Central memory CD4-positive, alpha-beta T cell (primary cell): Measurements from ENCODE around the gene SLC2A10.

Experiments used
- DNase-seq: peaks from one replicate; pipeline ENCODE4 v3.0.0; 2022

The SLC2A10 gene

GRCh38 chr20:46682063-46682821 lies 27.2 kb upstream of the SLC2A10 start:
- no peak for DNase-seq

- no peak for DNase-seq
Observed at GRCh38 chr20:46683011-46683667, 26.3 kb upstream of the SLC2A10 start.

GRCh38 chr20:46683668-46683938 lies 25.8 kb upstream of the SLC2A10 start:
- no peak for DNase-seq

- DNase-seq: no peak
Observed at GRCh38 chr20:46683939-46684750, 25.3 kb upstream of the SLC2A10 start.

- no peak for DNase-seq
Observed at GRCh38 chr20:46688151-46689081, 21.0 kb upstream of the SLC2A10 start.

- peak; percentile 96 for DNase-seq
Observed at GRCh38 chr20:46689082-46689753, 20.2 kb upstream of the SLC2A10 start, which contains the start of gene TP53RK. Gene TP53RK (minus strand): TSS chr20:46689444. CDS start chr20:46689414, 30 bp downstream.

- no peak for DNase-seq
Observed at GRCh38 chr20:46689754-46690085, 19.7 kb upstream of the SLC2A10 start.

GRCh38 chr20:46690219-46691106 lies 19.0 kb upstream of the SLC2A10 start:
- DNase-seq: no peak

GRCh38 chr20:46691196-46691595 lies 18.3 kb upstream of the SLC2A10 start:
- DNase-seq: no peak

GRCh38 chr20:46694484-46694883 lies 15.0 kb upstream of the SLC2A10 start:
- peak; percentile 8 for DNase-seq

- no peak for DNase-seq
Observed at GRCh38 chr20:46695892-46696291, 13.6 kb upstream of the SLC2A10 start.

- DNase-seq: no peak
Observed at GRCh38 chr20:46696791-46697279, 12.6 kb upstream of the SLC2A10 start.

GRCh38 chr20:46698788-46699187 lies 10.7 kb upstream of the SLC2A10 start:
- no peak for DNase-seq

- no peak for DNase-seq
Observed at GRCh38 chr20:46699651-46700359, 9.6 kb upstream of the SLC2A10 start.

- no peak for DNase-seq
Observed at GRCh38 chr20:46700481-46700880, 9.0 kb upstream of the SLC2A10 start.

GRCh38 chr20:46701057-46701456 lies 8.4 kb upstream of the SLC2A10 start:
- DNase-seq: no peak

GRCh38 chr20:46701556-46701955 lies 7.9 kb upstream of the SLC2A10 start:
- DNase-seq: no peak

- DNase-seq: no peak
Observed at GRCh38 chr20:46701986-46702385, 7.5 kb upstream of the SLC2A10 start.

- DNase-seq: no peak
Observed at GRCh38 chr20:46702447-46703203, 6.8 kb upstream of the SLC2A10 start.
